Neuronal stem cell (in vitro differentiated cells): ENCODE measurements around the gene RBM14.

Source experiments
- DNase-seq: peaks from one replicate; pipeline ENCODE4 v3.0.0-alpha.2; 2013; ENCODE audit warnings: low spot score
- H2AFZ ChIP-seq: one replicate; pipeline ENCODE4 v1.6.1; 2013; ENCODE audit warnings: mild to moderate bottlenecking, low read length, inconsistent platforms
- H2AK5ac ChIP-seq: 2 replicates; pipeline ENCODE4 v1.6.1; 2013; ENCODE audit warnings: low read depth, mild to moderate bottlenecking, inconsistent platforms, low read length, moderate library complexity, mixed read lengths
- H2BK120ac ChIP-seq: 2 replicates; pipeline ENCODE4 v1.6.1; 2013; ENCODE audit warnings: low read depth, mild to moderate bottlenecking, inconsistent platforms, low read length, moderate library complexity, mixed read lengths
- H2BK12ac ChIP-seq: one replicate; pipeline ENCODE4 v1.6.1; 2013; ENCODE audit warnings: low read length, inconsistent platforms
- H2BK15ac ChIP-seq: 2 replicates; pipeline ENCODE4 v1.6.1; 2013; ENCODE audit warnings: mild to moderate bottlenecking, low read length, inconsistent platforms, mixed read lengths
- H2BK5ac ChIP-seq: one replicate; pipeline ENCODE4 v1.6.1; 2013; ENCODE audit warnings: inconsistent platforms, mild to moderate bottlenecking, low read length, moderate library complexity
- H3K14ac ChIP-seq: one replicate; pipeline ENCODE4 v1.6.1; 2013; ENCODE audit warnings: low read length, inconsistent platforms
- H3K18ac ChIP-seq: 2 replicates; pipeline ENCODE4 v1.6.1; 2013; ENCODE audit warnings: low read length, inconsistent platforms
- H3K23ac ChIP-seq: 2 replicates; pipeline ENCODE4 v1.6.1; 2013; ENCODE audit warnings: low read depth, mild to moderate bottlenecking, mixed read lengths, low read length, inconsistent platforms; ENCODE audit not compliant: poor library complexity
- H3K27ac ChIP-seq: replicated peaks from 3 replicates; pipeline ENCODE4 v1.5.1; 2013; ENCODE audit warnings: low read length, inconsistent platforms
- H3K27me3 ChIP-seq, 3 experiments: 2 replicates each; pipeline ENCODE4 v1.6.1; 2013; ENCODE audit warnings: low read length in 3 of 3, mild to moderate bottlenecking in 2 of 3, inconsistent platforms in 1 of 3, low read depth in 1 of 3, mixed read lengths in 1 of 3, moderate library complexity in 1 of 3; ENCODE audit not compliant: control insufficient read depth in 3 of 3, insufficient read depth in 3 of 3
- H3K36me3 ChIP-seq, 2 donors: replicated peaks in 1 of 2; 2 replicates each; pipeline ENCODE4 v1.6.1; 2013; ENCODE audit warnings: low read length in 2 of 2; ENCODE audit not compliant: control insufficient read depth in 2 of 2, insufficient read depth in 2 of 2
- H3K4ac ChIP-seq: 2 replicates; pipeline ENCODE4 v1.6.1; 2013; ENCODE audit warnings: inconsistent platforms, mild to moderate bottlenecking, low read length, moderate library complexity
- H3K4me1 ChIP-seq, 2 donors: 1 replicate in 1 of 2; 2 replicates in 1 of 2; pipeline ENCODE4 v1.6.1; 2013; ENCODE audit warnings: low read length in 2 of 2, low read depth in 1 of 2; ENCODE audit not compliant: control insufficient read depth in 2 of 2, insufficient read depth in 1 of 2
- H3K4me2 ChIP-seq: one replicate; pipeline ENCODE4 v1.6.1; 2013; ENCODE audit warnings: mild to moderate bottlenecking, low read length, inconsistent platforms; ENCODE audit not compliant: insufficient read depth, poor library complexity, severe bottlenecking
- H3K4me3 ChIP-seq, 2 donors: 2 replicates each; pipeline ENCODE4 v1.5.1; 2013; ENCODE audit warnings: low read length in 2 of 2, mild to moderate bottlenecking in 2 of 2, inconsistent platforms in 1 of 2, moderate library complexity in 1 of 2
- H3K79me1 ChIP-seq: one replicate; pipeline ENCODE4 v1.6.1; 2013; ENCODE audit warnings: low read depth, mild to moderate bottlenecking, inconsistent platforms, low read length, moderate library complexity
- H3K9ac ChIP-seq: one replicate; pipeline ENCODE4 v1.6.1; 2013; ENCODE audit warnings: mild to moderate bottlenecking, low read depth, low read length, inconsistent platforms; ENCODE audit not compliant: poor library complexity
- H3K9me3 ChIP-seq, 2 donors: replicated peaks in 1 of 2; 2 replicates each; pipeline versions ENCODE3 to v1.6.1; 2013; ENCODE audit warnings: low read length in 2 of 2, mild to moderate bottlenecking in 2 of 2, inconsistent platforms in 1 of 2, low read depth in 1 of 2, mixed read lengths in 1 of 2, moderate library complexity in 1 of 2; ENCODE audit not compliant: control insufficient read depth in 2 of 2, insufficient read depth in 1 of 2
- H4K8ac ChIP-seq: one replicate; pipeline ENCODE4 v1.6.1; 2013; ENCODE audit warnings: low read depth, mild to moderate bottlenecking, inconsistent platforms, low read length, moderate library complexity
- H4K91ac ChIP-seq: one replicate; pipeline ENCODE4 v1.6.1; 2013; ENCODE audit warnings: low read length, low read depth, mild to moderate bottlenecking, inconsistent platforms; ENCODE audit not compliant: poor library complexity
- WGBS, 2 donors: extraction: QIAGEN DNeasy Blood & Tissue Kit; methylation state at CpG; one replicate each; pipeline ENCODE4 v1.1.7; 2013; ENCODE audit warnings: missing lambda C conversion rate in 2 of 2, mixed read lengths in 1 of 2; ENCODE audit not compliant: insufficient read length in 2 of 2, insufficient replicate concordance in 1 of 2; ENCODE audit errors: extremely low coverage in 2 of 2; 5-methylcytosine and 5-hydroxymethylcytosine counted together

RBM14 gene

DNA sequence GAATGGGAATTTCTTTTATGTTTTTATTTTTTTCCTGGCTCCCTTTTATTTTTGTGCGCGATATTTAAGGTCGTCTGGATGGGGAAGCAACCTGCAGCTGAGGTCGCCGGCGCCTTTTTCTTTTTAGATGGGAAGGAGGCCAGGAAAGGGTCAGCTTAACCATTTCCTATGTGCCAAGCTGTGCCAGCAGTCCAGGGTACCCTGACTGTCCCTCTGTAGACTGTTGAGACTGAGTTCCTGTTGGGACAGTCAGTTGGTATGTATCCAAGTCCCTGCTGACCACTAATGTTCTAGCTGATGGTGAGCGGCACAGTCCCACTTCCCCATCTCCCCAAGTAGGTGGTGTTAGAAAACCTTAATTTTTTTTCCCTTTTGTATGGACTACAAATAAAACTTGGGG is 10.5 kb downstream of the RBM14 start:
- Histone ChIP-seq H2AK5ac (no peak overlapping the region), H3K27ac (no peak overlapping the region), H3K79me1 (peaks cover 34% of the 10 kb centered on the region), H3K4me3 (no peak overlapping the region), H3K9me3 (no peaks in the 10 kb centered on the region), H2BK120ac (no peak overlapping the region), H3K18ac (no peak overlapping the region), H2BK5ac (no peak overlapping the region), H4K91ac (no peak overlapping the region), H3K4ac (no peak overlapping the region), H3K14ac (no peak overlapping the region), H2BK15ac (no peak overlapping the region), H3K9ac (no peak overlapping the region), H2AFZ (no peak overlapping the region), H3K4me2 (no peak overlapping the region), H3K27me3 (no peaks in the 10 kb centered on the region), H3K23ac (no peak overlapping the region), H4K8ac (no peak overlapping the region), H2BK12ac (no peak overlapping the region), H3K4me1 (no peaks in the 10 kb centered on the region), H3K36me3 (peaks cover 74 to 100% of the 10 kb centered on the region in 2 donors)
- DNase-seq: no peak
- no CpG with 5 or more reads among the region's 7 CpGs for WGBS, 2 donors

DNA sequence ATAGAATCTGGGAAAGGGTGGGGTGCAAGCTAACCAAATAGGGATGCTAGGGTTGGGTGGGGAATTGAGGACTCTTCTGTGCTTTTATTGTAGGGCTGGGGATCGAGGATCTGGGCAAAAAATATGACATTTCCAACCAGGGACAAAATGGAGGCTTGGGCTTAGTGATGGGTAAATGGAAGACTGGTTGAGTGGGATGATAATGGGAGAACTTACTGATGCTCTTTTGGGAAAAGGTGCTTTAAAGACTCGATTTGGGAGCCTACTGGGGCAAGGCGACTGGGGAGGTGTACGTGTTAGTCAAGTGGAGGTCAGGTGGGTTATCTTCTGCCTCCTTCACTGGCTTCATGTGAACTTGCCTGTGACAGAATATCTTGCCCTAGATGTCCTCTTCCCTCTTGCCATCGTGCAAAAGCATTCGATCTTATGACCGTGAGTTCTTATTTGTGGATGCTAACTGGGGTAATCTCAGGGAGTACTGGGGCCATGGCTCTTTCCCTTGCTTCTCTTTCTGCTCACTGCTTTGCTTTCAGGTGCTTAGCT is 11.7 kb downstream of the RBM14 start:
- peaks cover 72 to 98% of the 10 kb centered on the region in 2 donors for H3K36me3 ChIP-seq
- H3K18ac ChIP-seq: no peak overlapping the region
- H3K4ac ChIP-seq: no peak overlapping the region
- no peaks in the 10 kb centered on the region for H3K27me3 ChIP-seq
- no peak overlapping the region for H2AK5ac ChIP-seq
- no peak overlapping the region for H4K91ac ChIP-seq
- H3K27ac ChIP-seq: no peak overlapping the region
- no peaks in the 10 kb centered on the region for H3K9me3 ChIP-seq
- no CpG with 5 or more reads among the region's 7 CpGs for whole genome bisulfite sequencing, 2 donors
- no peak overlapping the region for H4K8ac ChIP-seq
- H3K14ac ChIP-seq: no peak overlapping the region
- H3K4me3 ChIP-seq: no peak overlapping the region
- no peak for DNase-seq
- H3K4me1 ChIP-seq: no peaks in the 10 kb centered on the region
- no peak overlapping the region for H3K4me2 ChIP-seq
- H2BK12ac ChIP-seq: no peak overlapping the region
- H2BK5ac ChIP-seq: no peak overlapping the region
- H3K79me1 ChIP-seq: peaks cover 31% of the 10 kb centered on the region
- H2BK120ac ChIP-seq: no peak overlapping the region
- H3K23ac ChIP-seq: no peak overlapping the region
- no peak overlapping the region for H2AFZ ChIP-seq
- no peak overlapping the region for H3K9ac ChIP-seq
- H2BK15ac ChIP-seq: no peak overlapping the region

DNA sequence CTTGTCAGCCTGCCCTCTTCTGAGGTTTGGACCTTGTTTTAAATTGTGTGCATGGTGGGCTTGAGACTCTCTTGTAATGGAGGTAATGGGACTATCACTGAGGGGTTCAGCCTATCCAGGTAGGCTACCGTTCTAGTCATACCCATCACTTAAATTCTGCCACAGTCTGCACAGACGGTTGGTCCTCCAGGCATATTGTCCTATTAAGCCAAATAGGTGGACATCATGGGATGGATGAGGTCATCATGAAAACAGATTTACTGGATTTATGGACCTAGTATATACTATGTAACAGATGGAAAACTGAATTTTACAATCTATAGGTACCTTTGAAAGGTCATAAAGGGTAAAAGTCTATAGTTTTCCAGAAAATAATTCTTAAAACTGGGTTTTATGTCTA is 12.9 kb downstream of the RBM14 start:
- H3K4ac ChIP-seq: no peak overlapping the region
- H2BK5ac ChIP-seq: no peak overlapping the region
- no peak overlapping the region for H4K91ac ChIP-seq
- H4K8ac ChIP-seq: no peak overlapping the region
- no CpG with 5 or more reads among the region's 2 CpGs for WGBS, 2 donors
- no peak overlapping the region for H2AK5ac ChIP-seq
- no peak overlapping the region for H3K4me3 ChIP-seq
- no peaks in the 10 kb centered on the region for H3K4me1 ChIP-seq
- H3K4me2 ChIP-seq: no peak overlapping the region
- H2AFZ ChIP-seq: no peak overlapping the region
- H3K18ac ChIP-seq: no peak overlapping the region
- H3K23ac ChIP-seq: no peak overlapping the region
- H2BK120ac ChIP-seq: no peak overlapping the region
- no peak for DNase-seq
- no peak overlapping the region for H3K9ac ChIP-seq
- peaks cover 29% of the 10 kb centered on the region for H3K79me1 ChIP-seq
- H3K27ac ChIP-seq: no peak overlapping the region
- peaks cover 63 to 96% of the 10 kb centered on the region in 2 donors for H3K36me3 ChIP-seq
- no peak overlapping the region for H2BK15ac ChIP-seq
- H2BK12ac ChIP-seq: no peak overlapping the region
- no peaks in the 10 kb centered on the region for H3K9me3 ChIP-seq
- H3K27me3 ChIP-seq: no peaks in the 10 kb centered on the region
- H3K14ac ChIP-seq: no peak overlapping the region

DNA sequence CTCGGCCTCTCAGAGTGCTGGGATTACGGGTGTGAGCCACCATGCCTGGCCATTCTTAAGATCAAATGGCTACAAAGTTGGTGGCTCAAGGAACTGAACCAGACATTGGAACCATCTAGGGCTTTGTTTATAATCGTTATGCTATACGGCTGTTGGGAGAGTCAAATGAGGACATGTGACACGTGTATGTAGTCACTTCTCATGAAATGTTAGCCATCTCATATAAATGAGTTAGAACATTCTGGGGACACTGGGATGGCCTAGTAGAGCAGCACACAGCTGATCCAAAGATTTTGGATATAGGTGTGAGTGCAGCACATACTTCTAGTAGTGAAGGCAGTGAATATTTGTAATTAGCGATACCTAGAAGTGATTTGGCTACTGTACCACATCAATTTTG is 15.5 kb downstream of the RBM14 start:
- H3K18ac ChIP-seq: no peak overlapping the region
- no peak overlapping the region for H2BK120ac ChIP-seq
- H4K91ac ChIP-seq: no peak overlapping the region
- H2BK5ac ChIP-seq: no peak overlapping the region
- peaks cover 42 to 91% of the 10 kb centered on the region in 2 donors for H3K36me3 ChIP-seq
- no peak overlapping the region for H3K4me2 ChIP-seq
- no peak overlapping the region for H3K27ac ChIP-seq
- H3K27me3 ChIP-seq: no peaks in the 10 kb centered on the region
- H2BK15ac ChIP-seq: no peak overlapping the region
- H3K4me1 ChIP-seq: no peaks in the 10 kb centered on the region
- no peak overlapping the region for H3K4me3 ChIP-seq
- no peak overlapping the region for H2BK12ac ChIP-seq
- H3K79me1 ChIP-seq: peaks cover 10% of the 10 kb centered on the region
- WGBS, 2 donors: no CpG with 5 or more reads among the region's 6 CpGs
- DNase-seq: no peak
- no peak overlapping the region for H4K8ac ChIP-seq
- H3K23ac ChIP-seq: no peak overlapping the region
- H3K9ac ChIP-seq: no peak overlapping the region
- no peak overlapping the region for H2AFZ ChIP-seq
- H3K4ac ChIP-seq: no peak overlapping the region
- H2AK5ac ChIP-seq: no peak overlapping the region
- no peak overlapping the region for H3K14ac ChIP-seq
- no peaks in the 10 kb centered on the region for H3K9me3 ChIP-seq
